ENCODE data around the gene FRS3. TPM values are rescaled to one million over a fixed set of nuclear protein-coding genes. Genes with fewer than 3 reads are reported as not detected.

Gene FRS3
- total and polyA plus RNA-seq, 11 donors = 3.2 to 6.8 (median 5.1) TPM

GRCh38 chr6:41736800-41737555 is 42.7 kb downstream of the FRS3 start:
- ATAC-seq (no peak), DNase-seq (no peak)
- intact Hi-C loops (cut with DNase I) = loop anchor here in 7 of 10 donors (2.0 to 5.0 kb wide), 3 partner anchors 35 to 40 kb away; partner anchors contain the start of gene FRS3 (in 5 of the 7)
- Histone ChIP-seq H3K9me3 (no peaks in the 10 kb centered on the region), H3K4me1 (peaks cover 5 to 28% (median 20%) of the 10 kb centered on the region in 12 donors), H3K27me3 (no peaks in the 10 kb centered on the region), H3K27ac (no peak overlapping the region), H3K4me3 (no peak overlapping the region), H3K36me3 (peaks cover 0 to 3% (median 0%) of the 10 kb centered on the region in 9 donors)
- WGBS, 4 donors = 84 to 90% (median 88%) methylated on average over 13 of the region's 13 CpGs
- no peak for TF ChIP-seq POLR2A (IDR thresholded peaks at IDR 0.05)
- no peak for TF ChIP-seq CTCF (IDR thresholded peaks at IDR 0.05)

GRCh38 chr6:41736186-41736733 is 43.4 kb downstream of the FRS3 start:
- Histone ChIP-seq H3K27me3 (no peaks in the 10 kb centered on the region), H3K9me3 (no peaks in the 10 kb centered on the region), H3K4me1 (peaks cover 5 to 35% (median 26%) of the 10 kb centered on the region in 12 donors), H3K4me3 (peak overlapping the region in 2 of 12 donors; percentile 93 to 100), H3K36me3 (peaks cover 0 to 3% (median 0%) of the 10 kb centered on the region in 9 donors), H3K27ac (no peak overlapping the region)
- intact Hi-C loops (cut with DNase I) = loop anchor here in 7 of 10 donors (2.0 to 5.0 kb wide), 3 partner anchors 36 to 41 kb away; partner anchors contain the start of gene FRS3 (in 5 of the 7)
- no peak for DNase-seq
- 67 to 71% (median 68%) methylated on average over 6 of the region's 6 CpGs for WGBS, 4 donors
- no peak for ATAC-seq
- no peak for TF ChIP-seq CTCF (IDR thresholded peaks at IDR 0.05)

- ATAC-seq = peak; percentile 47 to 76 (median 68)
- peak within 1 kb of the TSS; percentile 75 to 100 (median 96) for H3K4me3 ChIP-seq
- H3K4me1 ChIP-seq = peaks cover 11 to 41% (median 33%) of the 10 kb centered on the region in 12 donors
- WGBS, 4 donors = 7 to 13% (median 10%) methylated on average over 24 to 50 of the region's 50 CpGs
- H3K9me3 ChIP-seq = no peaks in the 10 kb centered on the region
- H3K27ac ChIP-seq = peak within 1 kb of the TSS; percentile 98 to 100 (median 98)
- H3K36me3 ChIP-seq = peaks cover 0 to 3% (median 0%) of the 10 kb centered on the region in 9 donors
- intact Hi-C loops (cut with DNase I) = loop anchor here in 8 of 10 donors (1.0 to 5.0 kb wide), 7 partner anchors 29 to 53 kb away; partner anchors contain the start of gene FRS3 (in 6 of the 8)
- DNase-seq = peak; percentile 95 to 97 (median 96)
- H3K27me3 ChIP-seq = no peaks in the 10 kb centered on the region
- TF ChIP-seq POLR2A (IDR thresholded peaks at IDR 0.05) (peak; percentile 28 to 52), CTCF (IDR thresholded peaks at IDR 0.05) (peak; percentile 82 to 100 (median 95))
Measured at GRCh38 chr6:41735427-41736185, 44.1 kb downstream of the FRS3 start, which contains the start of gene TFEB. Gene TFEB (minus strand): TSS chr6:41735608. CDS start chr6:41691213, 44,395 bp downstream.

All from heart left ventricle (tissue), 16 donors.